Parathyroid adenoma (tissue), 2 donors: ENCODE data around the gene ORM1.
A peak's percentile ranks its signal among the peaks of the same experiment; 100 is the strongest.

Source experiments
- H2AFZ ChIP-seq: fragments of 300-600 bp; sonication (generic); one replicate; pipeline ENCODE4 v1.7.0; 2017; ENCODE audit warnings: antibody characterized with exemption, mild to moderate bottlenecking
- H3K27ac ChIP-seq: fragments of 300-600 bp; sonication (generic); one replicate; pipeline ENCODE4 v1.7.0; 2017
- H3K27me3 ChIP-seq: fragments of 300-600 bp; sonication (generic); one replicate; pipeline ENCODE4 v1.7.0; 2017; ENCODE audit warnings: low read length; ENCODE audit not compliant: control insufficient read depth, insufficient read depth
- H3K36me3 ChIP-seq: fragments of 300-600 bp; sonication (generic); one replicate; pipeline ENCODE4 v1.7.0; 2017; ENCODE audit warnings: low read length; ENCODE audit not compliant: control insufficient read depth, insufficient read depth
- H3K4me1 ChIP-seq: fragments of 300-600 bp; sonication (generic); one replicate; pipeline ENCODE4 v1.7.0; 2017; ENCODE audit warnings: control low read depth
- H3K4me2 ChIP-seq: fragments of 300-600 bp; sonication (generic); one replicate; pipeline ENCODE4 v1.7.0; 2017; ENCODE audit warnings: low read length
- H3K4me3 ChIP-seq: fragments of 300-600 bp; sonication (generic); one replicate; pipeline ENCODE4 v1.7.0; 2017; ENCODE audit warnings: low read depth, low read length
- H3K79me2 ChIP-seq: fragments of 300-600 bp; sonication (generic); one replicate; pipeline ENCODE4 v1.7.0; 2017; ENCODE audit warnings: control low read depth
- H3K9ac ChIP-seq: fragments of 300-600 bp; sonication (generic); one replicate; pipeline ENCODE4 v1.7.0; 2017; ENCODE audit warnings: mild to moderate bottlenecking
- H3K9me3 ChIP-seq: fragments of 300-600 bp; sonication (generic); one replicate; pipeline ENCODE4 v1.7.0; 2017; ENCODE audit warnings: low read length; ENCODE audit not compliant: control insufficient read depth
- TF ChIP-seq, protein P1 (sequence below): fragments of 300-600 bp; sonication (generic); IDR thresholded peaks from one replicate; pipeline ENCODE4 v1.7.0; 2017; ENCODE audit warnings: antibody characterized with exemption, mild to moderate bottlenecking
- donor health status: primary hyperparathyroidism.

Gene ORM1

DNA sequence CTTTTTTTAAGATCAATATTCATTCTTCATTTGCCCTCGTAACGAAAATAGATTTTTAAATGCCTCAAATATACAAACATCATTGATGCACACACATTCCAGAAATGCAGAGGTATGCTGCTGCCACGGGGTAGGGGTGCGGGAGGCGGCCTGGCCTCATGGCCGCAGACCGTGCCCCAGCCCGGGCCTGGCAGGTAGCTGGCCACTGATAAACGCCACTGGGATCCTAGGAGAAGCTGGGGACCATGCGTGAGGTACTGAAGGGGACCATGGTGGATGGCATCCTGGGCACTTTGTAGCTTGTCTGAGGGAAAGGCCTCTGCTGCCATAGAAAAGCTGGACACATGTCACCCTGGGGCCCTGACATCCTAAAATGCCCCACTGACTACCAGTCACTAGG is 13.3 kb downstream of the ORM1 start:
- H3K36me3 ChIP-seq = no peaks in the 10 kb centered on the region
- TF ChIP-seq, protein P1, sequence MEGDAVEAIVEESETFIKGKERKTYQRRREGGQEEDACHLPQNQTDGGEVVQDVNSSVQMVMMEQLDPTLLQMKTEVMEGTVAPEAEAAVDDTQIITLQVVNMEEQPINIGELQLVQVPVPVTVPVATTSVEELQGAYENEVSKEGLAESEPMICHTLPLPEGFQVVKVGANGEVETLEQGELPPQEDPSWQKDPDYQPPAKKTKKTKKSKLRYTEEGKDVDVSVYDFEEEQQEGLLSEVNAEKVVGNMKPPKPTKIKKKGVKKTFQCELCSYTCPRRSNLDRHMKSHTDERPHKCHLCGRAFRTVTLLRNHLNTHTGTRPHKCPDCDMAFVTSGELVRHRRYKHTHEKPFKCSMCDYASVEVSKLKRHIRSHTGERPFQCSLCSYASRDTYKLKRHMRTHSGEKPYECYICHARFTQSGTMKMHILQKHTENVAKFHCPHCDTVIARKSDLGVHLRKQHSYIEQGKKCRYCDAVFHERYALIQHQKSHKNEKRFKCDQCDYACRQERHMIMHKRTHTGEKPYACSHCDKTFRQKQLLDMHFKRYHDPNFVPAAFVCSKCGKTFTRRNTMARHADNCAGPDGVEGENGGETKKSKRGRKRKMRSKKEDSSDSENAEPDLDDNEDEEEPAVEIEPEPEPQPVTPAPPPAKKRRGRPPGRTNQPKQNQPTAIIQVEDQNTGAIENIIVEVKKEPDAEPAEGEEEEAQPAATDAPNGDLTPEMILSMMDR = no peak

DNA sequence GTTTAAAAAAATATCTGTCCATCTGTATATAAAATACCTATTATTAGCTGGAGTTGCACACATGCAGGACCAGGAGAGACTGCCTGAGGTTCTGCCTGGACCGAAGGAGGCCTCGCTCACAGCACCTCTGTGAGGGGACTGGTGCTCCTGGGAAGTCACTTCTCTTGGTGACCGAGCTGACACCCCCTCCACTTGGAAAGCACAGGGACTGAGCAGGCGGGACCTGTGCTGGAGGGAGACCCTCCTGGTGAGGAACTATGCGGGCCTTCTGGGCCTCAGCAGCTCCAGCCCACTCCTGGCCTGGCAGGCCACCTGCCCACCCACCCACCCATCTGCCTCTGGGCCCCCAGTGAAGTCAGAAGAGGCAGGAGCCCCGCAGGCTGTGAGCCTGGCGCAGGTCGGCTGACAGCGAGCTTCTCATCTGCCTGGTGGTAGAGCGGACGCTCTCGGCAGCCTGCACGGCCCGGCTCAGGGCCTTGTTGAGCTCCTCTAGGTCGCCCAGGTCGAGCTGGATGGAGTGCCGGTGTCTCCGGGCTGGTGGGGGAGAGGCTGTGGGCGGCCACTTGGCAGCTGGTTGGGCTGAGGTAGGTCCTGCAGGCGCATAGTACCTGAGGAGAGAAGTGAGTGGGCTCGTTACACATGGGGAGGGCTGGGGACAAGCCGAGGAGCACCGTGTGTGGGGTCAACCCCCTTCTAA is 13.9 kb downstream of the ORM1 start:
- H3K79me2 ChIP-seq = no peaks in the 10 kb centered on the region
- TF ChIP-seq, protein P1 = no peak
- H3K9ac ChIP-seq = no peak overlapping the region
- H3K27ac ChIP-seq = no peak overlapping the region
- H3K36me3 ChIP-seq = no peaks in the 10 kb centered on the region
- no peaks in the 10 kb centered on the region for H3K27me3 ChIP-seq
- H2AFZ ChIP-seq = no peak overlapping the region
- no peaks in the 10 kb centered on the region for H3K4me1 ChIP-seq
- no peaks in the 10 kb centered on the region for H3K9me3 ChIP-seq
- H3K4me2 ChIP-seq = no peak overlapping the region
- no peak overlapping the region for H3K4me3 ChIP-seq

More for the DNA sequence above, 13.3 kb downstream of the ORM1 start:
- Histone ChIP-seq H3K4me3 (no peak overlapping the region), H3K27me3 (no peaks in the 10 kb centered on the region), H3K4me1 (no peaks in the 10 kb centered on the region), H2AFZ (no peak overlapping the region), H3K9ac (no peak overlapping the region), H3K9me3 (no peaks in the 10 kb centered on the region), H3K27ac (no peak overlapping the region), H3K4me2 (no peak overlapping the region), H3K79me2 (no peaks in the 10 kb centered on the region)

DNA sequence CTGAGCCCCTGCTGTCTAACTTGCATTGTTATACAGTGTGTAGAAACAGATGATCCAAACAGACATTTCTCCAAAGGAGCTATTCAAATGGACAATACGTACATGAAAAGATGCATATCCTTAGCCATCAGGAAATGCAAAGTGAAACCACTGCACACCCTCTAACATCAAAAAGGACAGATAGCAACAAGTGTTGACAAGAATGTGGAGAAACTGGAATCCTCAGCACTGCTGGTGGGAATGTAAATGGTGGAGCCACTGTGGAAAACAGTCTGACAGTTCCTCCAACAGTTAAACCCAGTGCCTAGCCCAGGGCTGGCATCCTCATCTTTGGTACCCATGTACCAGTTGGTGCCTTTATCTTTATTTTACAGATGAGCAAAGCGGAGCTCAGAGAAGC is 15.3 kb downstream of the ORM1 start:
- no peaks in the 10 kb centered on the region for H3K9me3 ChIP-seq
- H3K36me3 ChIP-seq = no peaks in the 10 kb centered on the region
- no peak overlapping the region for H3K9ac ChIP-seq

DNA sequence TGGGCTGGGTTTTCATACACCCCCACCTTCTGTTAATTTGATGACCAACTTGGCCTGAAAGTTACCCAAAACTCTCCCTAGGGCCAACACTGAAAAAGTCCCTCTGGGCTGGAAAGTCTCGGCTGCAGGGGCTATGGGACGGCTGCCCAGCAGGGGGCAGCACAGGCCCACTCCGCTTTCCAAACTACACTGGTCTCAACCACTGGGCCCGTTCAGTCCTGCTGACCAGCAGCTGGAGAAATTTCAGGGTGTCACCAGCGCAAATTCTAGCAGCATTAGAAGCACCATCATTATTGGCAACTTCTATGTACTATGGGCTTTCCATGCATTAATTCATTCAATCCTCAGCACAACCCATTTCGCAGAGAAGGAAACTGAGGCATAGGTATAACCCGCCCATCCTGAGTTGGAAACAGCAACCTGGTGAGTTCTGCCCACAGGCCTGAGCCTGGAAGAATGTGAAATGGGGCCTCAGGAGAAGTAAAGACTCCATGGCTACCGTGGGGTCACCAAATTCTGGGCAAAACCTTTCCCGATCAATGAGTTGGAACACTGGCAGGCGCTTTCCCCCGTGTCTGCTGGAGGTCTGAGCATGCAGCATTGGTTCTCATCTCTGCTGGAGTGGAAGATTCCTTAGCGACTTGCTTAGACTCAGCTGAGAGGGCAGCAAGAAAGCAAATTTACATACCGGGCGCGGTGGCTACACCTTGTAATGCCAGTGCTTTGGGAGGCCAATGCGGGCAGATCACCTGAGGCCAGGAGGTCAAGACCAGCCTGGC is 16.4 kb downstream of the ORM1 start:
- H2AFZ ChIP-seq = no peak overlapping the region
- no peak overlapping the region for H3K27ac ChIP-seq
- no peaks in the 10 kb centered on the region for H3K27me3 ChIP-seq
- no peaks in the 10 kb centered on the region for H3K4me1 ChIP-seq
- H3K4me3 ChIP-seq = no peak overlapping the region
- no peaks in the 10 kb centered on the region for H3K36me3 ChIP-seq
- H3K79me2 ChIP-seq = no peaks in the 10 kb centered on the region
- no peaks in the 10 kb centered on the region for H3K9me3 ChIP-seq
- H3K9ac ChIP-seq = no peak overlapping the region
- H3K4me2 ChIP-seq = no peak overlapping the region
- TF ChIP-seq, protein P1 = peak; percentile 35

More for the DNA sequence above, 15.3 kb downstream of the ORM1 start:
- no peak overlapping the region for H2AFZ ChIP-seq
- H3K27ac ChIP-seq = no peak overlapping the region
- no peaks in the 10 kb centered on the region for H3K79me2 ChIP-seq
- no peak overlapping the region for H3K4me3 ChIP-seq
- H3K4me1 ChIP-seq = no peaks in the 10 kb centered on the region
- TF ChIP-seq, protein P1 = no peak
- no peaks in the 10 kb centered on the region for H3K27me3 ChIP-seq
- no peak overlapping the region for H3K4me2 ChIP-seq
